HUES64 (cell line): ENCODE measurements around the gene TTC23L.
A peak's percentile ranks its signal among the peaks of the same experiment; 100 is the strongest.

Experiments
- H3K27ac ChIP-seq: 2 replicates; pipeline ENCODE4 v1.7.0; 2013; ENCODE audit warnings: low read depth, low read length, inconsistent platforms
- H3K27me3 ChIP-seq: 2 replicates; pipeline ENCODE4 v1.6.1; 2013; ENCODE audit warnings: mild to moderate bottlenecking, low read length; ENCODE audit not compliant: insufficient read depth
- H3K36me3 ChIP-seq: 2 replicates; pipeline ENCODE4 v1.6.1; 2013; ENCODE audit warnings: mild to moderate bottlenecking, low read length; ENCODE audit not compliant: insufficient read depth
- H3K4me1 ChIP-seq: 2 replicates; pipeline ENCODE4 v1.6.1; 2013; ENCODE audit warnings: mild to moderate bottlenecking, low read length, moderate library complexity; ENCODE audit not compliant: insufficient read depth
- H3K4me3 ChIP-seq: 2 replicates; pipeline ENCODE4 v1.5.1; 2013; ENCODE audit warnings: mild to moderate bottlenecking, low read length, moderate library complexity
- H3K9ac ChIP-seq: 2 replicates; pipeline ENCODE4 v1.6.1; 2013; ENCODE audit warnings: mild to moderate bottlenecking, low read depth, low read length
- H3K9me3 ChIP-seq: 2 replicates; pipeline ENCODE4 v1.6.1; 2013; ENCODE audit warnings: low read depth, low read length; ENCODE audit not compliant: insufficient read depth
- WGBS: fragments of 150-250, 120-280 bp; methylation state at CpG from one replicate; pipeline ENCODE4 v1.1.7; 2013; ENCODE audit warnings: missing lambda C conversion rate; 5-methylcytosine and 5-hydroxymethylcytosine counted together

Gene TTC23L

GRCh38 chr5:34833976-34834793 lies 4.8 kb upstream of the TTC23L start:
- 76% methylated on average over 9 of the region's 9 CpGs for WGBS
- H3K27ac ChIP-seq, result peak overlapping the region; percentile 21; the same call in 1 of the 2 replicates

GRCh38 chr5:34834794-34835089 lies 4.2 kb upstream of the TTC23L start:
- Histone ChIP-seq H3K27ac (no peak overlapping the region), H3K27me3 (no peaks in the 10 kb centered on the region), H3K4me3 (no peak overlapping the region), H3K9me3 (no peaks in the 10 kb centered on the region), H3K4me1 (peaks cover 4% of the 10 kb centered on the region; the same call in 1 of the 2 replicates), H3K9ac (no peak overlapping the region), H3K36me3 (peaks cover 42% of the 10 kb centered on the region)
- 100% methylated on average over 1 of the region's 1 CpG for WGBS

More at GRCh38 chr5:34833976-34834793, 4.8 kb upstream of the TTC23L start:
- H3K27me3 ChIP-seq, result no peaks in the 10 kb centered on the region
- H3K4me1 ChIP-seq, result peaks cover 4% of the 10 kb centered on the region; the same call in 1 of the 2 replicates
- no peaks in the 10 kb centered on the region for H3K9me3 ChIP-seq
- peaks cover 47% of the 10 kb centered on the region for H3K36me3 ChIP-seq
- H3K4me3 ChIP-seq, result no peak overlapping the region
- no peak overlapping the region for H3K9ac ChIP-seq

- H3K4me3 ChIP-seq, result no peak overlapping the region
- peaks cover 4% of the 10 kb centered on the region; the same call in 1 of the 2 replicates for H3K4me1 ChIP-seq
- H3K27me3 ChIP-seq, result no peaks in the 10 kb centered on the region
- WGBS, result 92% methylated on average over 3 of the region's 3 CpGs
- peaks cover 32% of the 10 kb centered on the region for H3K36me3 ChIP-seq
- H3K9ac ChIP-seq, result no peak overlapping the region
- no peak overlapping the region for H3K27ac ChIP-seq
- no peaks in the 10 kb centered on the region for H3K9me3 ChIP-seq
Measured at GRCh38 chr5:34835664-34836063, 3.3 kb upstream of the TTC23L start.

GRCh38 chr5:34841816-34842215 lies 2.9 kb downstream of the TTC23L start:
- Histone ChIP-seq H3K9me3 (0 out of 2 replicates have a peak, but pooled peaks cover 3% of the 10 kb centered on the region), H3K27me3 (no peaks in the 10 kb centered on the region), H3K9ac (no peak overlapping the region), H3K4me1 (no peaks in the 10 kb centered on the region), H3K27ac (no peak overlapping the region), H3K4me3 (no peak overlapping the region), H3K36me3 (no peaks in the 10 kb centered on the region)
- 100% methylated on average over 2 of the region's 2 CpGs for WGBS

GRCh38 chr5:34842554-34842953 lies 3.6 kb downstream of the TTC23L start:
- no peaks in the 10 kb centered on the region for H3K27me3 ChIP-seq
- H3K4me1 ChIP-seq, result no peaks in the 10 kb centered on the region
- no peak overlapping the region for H3K9ac ChIP-seq
- H3K4me3 ChIP-seq, result no peak overlapping the region
- WGBS, result 96% methylated on average over 7 of the region's 7 CpGs
- no peak overlapping the region for H3K27ac ChIP-seq
- 0 out of 2 replicates have a peak, but pooled peaks cover 3% of the 10 kb centered on the region for H3K9me3 ChIP-seq
- no peaks in the 10 kb centered on the region for H3K36me3 ChIP-seq

- Histone ChIP-seq H3K27me3 (no peaks in the 10 kb centered on the region), H3K36me3 (no peaks in the 10 kb centered on the region), H3K9ac (no peak overlapping the region), H3K27ac (no peak overlapping the region), H3K4me1 (no peaks in the 10 kb centered on the region), H3K9me3 (0 out of 2 replicates have a peak, but pooled peaks cover 3% of the 10 kb centered on the region), H3K4me3 (no peak overlapping the region)
- 88% methylated on average over 1 of the region's 2 CpGs for WGBS
Measured at GRCh38 chr5:34843497-34843896, 4.5 kb downstream of the TTC23L start.

- Histone ChIP-seq H3K4me3 (no peak overlapping the region), H3K9ac (no peak overlapping the region), H3K36me3 (no peaks in the 10 kb centered on the region), H3K4me1 (no peaks in the 10 kb centered on the region), H3K9me3 (0 out of 2 replicates have a peak, but pooled peaks cover 3% of the 10 kb centered on the region), H3K27me3 (no peaks in the 10 kb centered on the region), H3K27ac (no peak overlapping the region)
- 88% methylated on average over 3 of the region's 3 CpGs for WGBS
Measured at GRCh38 chr5:34844106-34844505, 5.1 kb downstream of the TTC23L start.

GRCh38 chr5:34844999-34845398 lies 6.0 kb downstream of the TTC23L start:
- Histone ChIP-seq H3K27me3 (no peaks in the 10 kb centered on the region), H3K9me3 (0 out of 2 replicates have a peak, but pooled peaks cover 3% of the 10 kb centered on the region), H3K4me1 (no peaks in the 10 kb centered on the region), H3K27ac (no peak overlapping the region), H3K36me3 (no peaks in the 10 kb centered on the region), H3K9ac (no peak overlapping the region), H3K4me3 (no peak overlapping the region)
- WGBS, result 70% methylated on average over 4 of the region's 4 CpGs

- Histone ChIP-seq H3K9ac (no peak overlapping the region), H3K4me3 (no peak overlapping the region), H3K27me3 (no peaks in the 10 kb centered on the region), H3K36me3 (no peaks in the 10 kb centered on the region), H3K4me1 (no peaks in the 10 kb centered on the region), H3K9me3 (0 out of 2 replicates have a peak, but pooled peaks cover 3% of the 10 kb centered on the region), H3K27ac (no peak overlapping the region)
Measured at GRCh38 chr5:34847056-34847455, 8.1 kb downstream of the TTC23L start.

- no peaks in the 10 kb centered on the region for H3K4me1 ChIP-seq
- 0 out of 2 replicates have a peak, but pooled peaks cover 2% of the 10 kb centered on the region for H3K9me3 ChIP-seq
- WGBS, result 95% methylated on average over 4 of the region's 4 CpGs
- H3K27ac ChIP-seq, result no peak overlapping the region
- H3K4me3 ChIP-seq, result no peak overlapping the region
- H3K36me3 ChIP-seq, result no peaks in the 10 kb centered on the region
- H3K27me3 ChIP-seq, result no peaks in the 10 kb centered on the region
- H3K9ac ChIP-seq, result no peak overlapping the region
Measured at GRCh38 chr5:34847552-34847951, 8.6 kb downstream of the TTC23L start.

- 89% methylated on average over 2 of the region's 2 CpGs for WGBS
- no peak overlapping the region for H3K4me3 ChIP-seq
- H3K9me3 ChIP-seq, result no peaks in the 10 kb centered on the region
- no peaks in the 10 kb centered on the region for H3K36me3 ChIP-seq
- H3K9ac ChIP-seq, result no peak overlapping the region
- no peaks in the 10 kb centered on the region for H3K4me1 ChIP-seq
- H3K27ac ChIP-seq, result no peak overlapping the region
- H3K27me3 ChIP-seq, result no peaks in the 10 kb centered on the region
Measured at GRCh38 chr5:34848230-34848629, 9.3 kb downstream of the TTC23L start.
